H1 (cell line): Measurements from ENCODE around the gene SEZ6. TPM values are rescaled to one million over a fixed set of nuclear protein-coding genes. Genes with fewer than 3 reads are reported as not detected.
A peak's percentile ranks its signal among the peaks of the same experiment; 100 is the strongest.

ENCODE experiments used
- CTCF ChIA-PET: fragments of 300-600 bp; sonication (Branson Sonifier 250); formaldehyde crosslinking; loops from one replicate; lab custom pipeline; 2021; ENCODE audit not compliant: partially characterized antibody; lab: Charles Lee
- POLR2A ChIA-PET: fragments of 300-600 bp; sonication (Branson Sonifier 250); formaldehyde crosslinking; loops from one replicate; lab custom pipeline; 2021; ENCODE audit warnings: inconsistent platforms; ENCODE audit not compliant: partially characterized antibody; lab: Charles Lee
- DNase-seq, 2 experiments: peaks; one replicate each; pipeline versions ENCODE4 v3.0.0 to v3.0.0-alpha.2; 2010 to 2022; ENCODE audit warnings: low spot score in 2 of 2, low read depth in 1 of 2, mixed read lengths in 1 of 2
- FAIRE-seq: peaks from 2 replicates; lab custom pipeline; 2011; peaks lifted over from hg19 to GRCh38; lab: Jason Lieb, UNC
- H2AFZ ChIP-seq: 2 replicates; pipeline ENCODE4 v1.8.1; 2012; ENCODE audit warnings: low read length, inconsistent platforms
- H2AK5ac ChIP-seq: 2 replicates; pipeline ENCODE4 v1.6.1; 2013; ENCODE audit warnings: low read depth, low read length
- H2BK120ac ChIP-seq: replicated peaks from 2 replicates; pipeline ENCODE3; 2013; ENCODE audit warnings: low read depth, low read length, inconsistent platforms
- H2BK12ac ChIP-seq: 2 replicates; pipeline ENCODE4 v1.6.1; 2013; ENCODE audit warnings: low read depth, low read length
- H2BK15ac ChIP-seq: 2 replicates; pipeline ENCODE4 v1.6.1; 2013; ENCODE audit warnings: low read length
- H2BK20ac ChIP-seq: 2 replicates; pipeline ENCODE4 v1.6.1; 2013; ENCODE audit warnings: low read length
- H2BK5ac ChIP-seq: 2 replicates; pipeline ENCODE4 v1.6.1; 2013; ENCODE audit warnings: low read depth, low read length
- H3K14ac ChIP-seq: 2 replicates; pipeline ENCODE4 v1.6.1; 2013; ENCODE audit warnings: inconsistent platforms; ENCODE audit not compliant: insufficient read length
- H3K18ac ChIP-seq: 2 replicates; pipeline ENCODE4 v1.6.1; 2013; ENCODE audit warnings: low read length; ENCODE audit errors: extremely low read depth
- H3K23ac ChIP-seq: 2 replicates; pipeline ENCODE4 v1.6.1; 2013; ENCODE audit warnings: inconsistent platforms; ENCODE audit not compliant: insufficient read length
- H3K23me2 ChIP-seq: 2 replicates; pipeline ENCODE4 v1.6.1; 2013; ENCODE audit warnings: low read depth, low read length
- H3K27ac ChIP-seq: 2 replicates; pipeline ENCODE4 v1.6.1; 2011; ENCODE audit warnings: low read depth, low read length, inconsistent platforms
- H3K27me3 ChIP-seq, 4 experiments: replicated peaks in 1 of 4; 1 replicate in 1 of 4; 2 replicates in 3 of 4; pipeline versions ENCODE4 v1.6.1 to v1.8.1; 2011 to 2013; ENCODE audit warnings: low read length in 3 of 4, mild to moderate bottlenecking in 3 of 4, inconsistent platforms in 2 of 4, mixed read lengths in 2 of 4, moderate library complexity in 1 of 4; ENCODE audit not compliant: control insufficient read depth in 3 of 4, insufficient read depth in 3 of 4; ENCODE audit errors: extremely low read depth in 1 of 4
- H3K36me3 ChIP-seq, 4 experiments: 2 replicates each; pipeline versions ENCODE4 v1.6.1 to v1.8.1; 2011 to 2013; ENCODE audit warnings: mild to moderate bottlenecking in 4 of 4, low read length in 3 of 4, moderate library complexity in 2 of 4, control low read depth in 1 of 4, inconsistent platforms in 1 of 4; ENCODE audit not compliant: insufficient read depth in 4 of 4, control insufficient read depth in 2 of 4
- H3K4ac ChIP-seq: replicated peaks from 2 replicates; pipeline ENCODE3; 2013; ENCODE audit warnings: low read length, low read depth, mixed read lengths, inconsistent platforms; ENCODE audit not compliant: insufficient read length
- H3K4me1 ChIP-seq, 4 experiments: replicated peaks in 1 of 4; 1 replicate in 1 of 4; 2 replicates in 3 of 4; pipeline versions ENCODE4 v1.6.1 to v1.8.1; 2011 to 2013; ENCODE audit warnings: low read length in 3 of 4, inconsistent platforms in 2 of 4, mixed read lengths in 1 of 4; ENCODE audit not compliant: insufficient read depth in 4 of 4, control insufficient read depth in 3 of 4
- H3K4me2 ChIP-seq, 2 experiments: 2 replicates each; pipeline versions ENCODE4 v1.6.1 to v1.8.1; 2011 to 2013; ENCODE audit warnings: low read depth in 2 of 2, low read length in 2 of 2, control low read depth in 1 of 2, inconsistent platforms in 1 of 2, mild to moderate bottlenecking in 1 of 2; ENCODE audit not compliant: insufficient read depth in 1 of 2
- H3K4me3 ChIP-seq, 4 experiments: fragments of 200-600, 300-600 bp in 1 of 4; sonication (generic), shearing (Covaris generic), sonication (Bioruptor Twin) in 1 of 4; 2 replicates each; pipeline versions ENCODE4 v1.5.1 to v1.8.1; 2011 to 2016; ENCODE audit warnings: low read length in 4 of 4, low read depth in 3 of 4, control low read depth in 2 of 4, inconsistent platforms in 2 of 4, mild to moderate bottlenecking in 2 of 4, mixed read lengths in 1 of 4, moderate library complexity in 1 of 4; ENCODE audit not compliant: insufficient read depth in 2 of 4; ENCODE audit errors: extremely low read depth in 1 of 4
- H3K56ac ChIP-seq: replicated peaks from 2 replicates; pipeline ENCODE3; 2013; ENCODE audit warnings: low read depth, mild to moderate bottlenecking, mixed read lengths, low read length, inconsistent platforms; ENCODE audit not compliant: insufficient read length
- H3K79me1 ChIP-seq: 2 replicates; pipeline ENCODE4 v1.6.1; 2013; ENCODE audit warnings: low read depth, low read length, control low read depth
- H3K79me2 ChIP-seq, 2 experiments: 2 replicates each; pipeline versions ENCODE4 v1.6.1 to v1.8.1; 2012 to 2013; ENCODE audit warnings: low read length in 2 of 2, mild to moderate bottlenecking in 2 of 2, inconsistent platforms in 1 of 2; ENCODE audit not compliant: insufficient read depth in 2 of 2, control insufficient read depth in 1 of 2
- H3K9ac ChIP-seq, 4 experiments: replicated peaks in 1 of 4; 1 replicate in 1 of 4; 2 replicates in 3 of 4; pipeline versions ENCODE4 v1.6.1 to v1.8.1; 2011 to 2013; ENCODE audit warnings: low read depth in 3 of 4, low read length in 3 of 4, control low read depth in 2 of 4, mild to moderate bottlenecking in 2 of 4, moderate library complexity in 2 of 4, inconsistent platforms in 1 of 4; ENCODE audit errors: extremely low read depth in 1 of 4
- H3K9me3 ChIP-seq, 2 experiments: 2 replicates each; pipeline versions ENCODE4 v1.6.1 to v1.8.1; 2012 to 2013; ENCODE audit warnings: mild to moderate bottlenecking in 2 of 2, moderate library complexity in 2 of 2, control low read depth in 1 of 2, inconsistent platforms in 1 of 2, low read depth in 1 of 2, low read length in 1 of 2, mixed read lengths in 1 of 2; ENCODE audit not compliant: insufficient read depth in 2 of 2
- H4K20me1 ChIP-seq, 2 experiments: replicated peaks in 1 of 2; 2 replicates each; pipeline versions ENCODE3 to v1.8.1; 2011 to 2013; ENCODE audit warnings: inconsistent platforms in 2 of 2, low read length in 2 of 2, mild to moderate bottlenecking in 1 of 2; ENCODE audit not compliant: insufficient read depth in 2 of 2, control insufficient read depth in 1 of 2
- H4K5ac ChIP-seq: 2 replicates; pipeline ENCODE4 v1.6.1; 2013; ENCODE audit warnings: low read length, low read depth, mixed read lengths, inconsistent platforms; ENCODE audit not compliant: insufficient read length
- H4K8ac ChIP-seq: 2 replicates; pipeline ENCODE4 v1.8.0; 2013; ENCODE audit warnings: mild to moderate bottlenecking, moderate library complexity, low read length, inconsistent platforms; ENCODE audit not compliant: insufficient read depth; ENCODE audit errors: extremely low read depth
- H4K91ac ChIP-seq: replicated peaks from 2 replicates; pipeline ENCODE3; 2013; ENCODE audit warnings: low read length, mixed read lengths, inconsistent platforms; ENCODE audit not compliant: insufficient read length
- BCL11A ChIP-seq, 2 experiments: IDR thresholded peaks; one replicate each; pipeline ENCODE4 v1.6.1; 2011; ENCODE audit warnings: low read depth in 2 of 2, low read length in 2 of 2, mild to moderate bottlenecking in 2 of 2
- CBX5 ChIP-seq: fragments of 300-800, 300-1000 bp; sonication (generic); IDR thresholded peaks from 2 replicates; pipeline ENCODE4 v1.7.1; 2016; ENCODE audit warnings: antibody characterized with exemption, low read length, low read depth
- CBX8 ChIP-seq: fragments of 300-800, 300-1000 bp; sonication (generic); IDR thresholded peaks from 2 replicates; pipeline ENCODE4 v1.7.1; 2016; ENCODE audit warnings: low read depth, low read length, borderline replicate concordance
- CEBPB ChIP-seq: IDR thresholded peaks from 2 replicates; pipeline ENCODE4 v1.6.1; 2012; ENCODE audit warnings: low read depth, low read length
- EGR1 ChIP-seq: IDR thresholded peaks from 2 replicates; pipeline ENCODE4 v1.6.1; 2011; ENCODE audit warnings: low read depth, low read length, borderline replicate concordance
- HDAC2 ChIP-seq, 2 experiments: fragments of 300-600 bp in 1 of 2; sonication (generic) in 1 of 2; IDR thresholded peaks; 2 replicates each; pipeline ENCODE4 v1.6.1; 2011 to 2012; ENCODE audit warnings: low read depth in 2 of 2, low read length in 2 of 2, mild to moderate bottlenecking in 2 of 2, moderate library complexity in 2 of 2, borderline replicate concordance in 1 of 2, inconsistent platforms in 1 of 2
- KDM1A ChIP-seq: fragments of 200-600, 300-600 bp; sonication (generic); IDR thresholded peaks from 2 replicates; pipeline ENCODE4 v1.7.1; 2016; ENCODE audit warnings: mild to moderate bottlenecking, low read length, borderline replicate concordance
- POLR2AphosphoS5 ChIP-seq: IDR thresholded peaks from 2 replicates; pipeline ENCODE4 v1.6.1; 2011; ENCODE audit warnings: low read depth, low read length
- RNF2 ChIP-seq: fragments of 200-900, 300-1000 bp; sonication (generic); IDR thresholded peaks from 2 replicates; pipeline ENCODE4 v1.7.1; 2016; ENCODE audit warnings: borderline replicate concordance, low read depth, mild to moderate bottlenecking, antibody characterized with exemption, low read length; ENCODE audit not compliant: poor library complexity, severe bottlenecking; ENCODE audit errors: missing control alignments
- SIN3A ChIP-seq, 2 experiments: IDR thresholded peaks in 1 of 2; conservative IDR thresholded peaks in 1 of 2; 2 replicates each; pipeline ENCODE4 v1.6.1; 2011 to 2012; ENCODE audit warnings: low read length in 2 of 2, improper control_type of control experiment in 1 of 2, low read depth in 1 of 2, mild to moderate bottlenecking in 1 of 2
- SRF ChIP-seq: IDR thresholded peaks from 2 replicates; pipeline ENCODE4 v1.6.1; 2011; ENCODE audit warnings: mild to moderate bottlenecking, low read depth, low read length, moderate library complexity
- ZNF274 ChIP-seq: IDR thresholded peaks from 2 replicates; pipeline ENCODE4 v1.7.0; 2012; ENCODE audit warnings: low read length, borderline replicate concordance; ENCODE audit errors: extremely low read depth
- WGBS, 2 experiments: shearing (Covaris generic) in 1 of 2; methylation state at CpG; one replicate each; pipeline versions ENCODE4 v1.1.6 to v1.1.7; 2013 to 2015; ENCODE audit warnings: low lambda C conversion rate in 2 of 2, mixed read lengths in 2 of 2, inconsistent platforms in 1 of 2, low coverage in 1 of 2, missing lambda C conversion rate in 1 of 2; ENCODE audit not compliant: insufficient replicate concordance in 2 of 2, insufficient coverage in 1 of 2, insufficient read length in 1 of 2; ENCODE audit errors: extremely low coverage in 1 of 2, missing lambda C conversion rate in 1 of 2; 5-methylcytosine and 5-hydroxymethylcytosine counted together
- polyA plus RNA-seq, 7 experiments: library from polyadenylated mRNA; depleted of rRNA in 3 of 7; stranded (reverse) in 5 of 7; unstranded in 2 of 7; fragments of >200 nt in 5 of 7; fragments of 200-250 nt in 2 of 7; gene quantifications; 1 replicate in 5 of 7; 2 replicates in 1 of 7; 4 replicates in 1 of 7; pipeline versions ENCODE4 v1.2.1 to v1.2.3, GENCODE V29; 2011 to 2013; ENCODE audit warnings: missing spikeins in 2 of 7, mixed read lengths in 2 of 7
- total RNA-seq: library from RNA; stranded (reverse); fragmentation: NEBNext Ultra II Directional; extraction: Animal tissue kit (Norgen Biotek cat#: 25700); gene quantifications from 2 replicates; pipeline ENCODE4 v1.2.1, GENCODE V29; 2021

SEZ6 gene
- total and polyA plus RNA-seq, 2 of the 8 experiments (the other 6 are each of a cell fraction or from before 2014, with no cell fraction given) = 6.9 to 16.1 TPM

DNA sequence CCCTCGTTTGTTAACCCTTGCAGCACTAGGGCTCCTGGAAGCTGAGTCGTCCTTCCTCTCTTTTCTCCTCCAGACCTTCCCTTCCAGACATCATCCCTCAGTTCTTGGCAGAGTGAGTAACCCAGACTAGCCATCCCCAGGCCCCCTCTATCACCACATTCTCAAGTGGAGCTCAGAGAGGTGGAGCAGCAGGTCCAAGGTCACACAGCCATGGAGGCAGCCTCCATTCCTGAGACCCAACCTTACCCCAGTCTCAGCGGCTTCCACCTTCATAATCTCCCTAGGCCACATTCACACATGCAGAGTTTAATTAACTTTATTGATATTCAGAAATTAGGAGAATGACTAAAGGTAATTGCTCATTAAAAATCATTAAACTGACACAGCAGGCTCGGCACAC is 3.0 kb downstream of the SEZ6 start:
- Histone ChIP-seq H3K27me3 (peaks cover 6 to 24% (median 20%) of the 10 kb centered on the region in 4 experiments; a peak in 6 of 7 replicates), H3K79me1 (no peaks in the 10 kb centered on the region), H2BK5ac (0 out of 2 replicates have a peak overlapping the region, but pooled peaks have one; percentile 82), H3K27ac (no peak overlapping the region), H3K4me1 (peaks cover 8 to 49% (median 30%) of the 10 kb centered on the region in 4 experiments), H2BK15ac (peak overlapping the region; percentile 73; the same call in 1 of the 2 replicates), H3K23me2 (peaks cover 2% of the 10 kb centered on the region; the same call in 1 of the 2 replicates), H3K4me2 (0 out of 4 replicates have a peak overlapping the region, but pooled peaks of 1 of the 2 experiments have one; percentile 27), H3K4ac (peak overlapping the region; percentile 3), H2AK5ac (peak overlapping the region; percentile 0; the same call in 1 of the 2 replicates), H2AFZ (no peak overlapping the region), H2BK12ac (peak overlapping the region; percentile 52; the same call in 1 of the 2 replicates), H3K23ac (no peak overlapping the region), H4K91ac (peak overlapping the region; percentile 18), H3K9ac (no peak overlapping the region), H3K9me3 (no peaks in the 10 kb centered on the region), H4K5ac (no peak overlapping the region), H4K20me1 (no peaks in the 10 kb centered on the region), H2BK20ac (no peak overlapping the region), H3K14ac (no peak overlapping the region), H3K18ac (peak overlapping the region; percentile 72), H2BK120ac (peak overlapping the region; percentile 30), H3K4me3 (no peak overlapping the region), H4K8ac (no peak overlapping the region), H3K56ac (no peak overlapping the region), H3K36me3 (no peaks in the 10 kb centered on the region), H3K79me2 (no peaks in the 10 kb centered on the region)
- FAIRE-seq (no peak), DNase-seq (no peak)
- ChIA-PET CTCF (interaction anchor here (1.0 to 17.9 kb wide), 14 partner anchors 9 to 121 kb away, joined by 3 to 239 read pairs (median 6); partner anchors contain the start of gene PIPOX), POLR2A (interaction anchor here (1.4 to 1.7 kb wide), 4 partner anchors 9 to 46 kb away, joined by 3 to 8 read pairs (median 6); no protein-coding TSS in a partner anchor)
- WGBS, 2 experiments = 67% methylated on average over 4 of the region's 4 CpGs; no CpG with 5 or more reads in 1 of the 2 experiments
- TF ChIP-seq EGR1 (no peak), POLR2AphosphoS5 (no peak), RNF2 (no peak), HDAC2 (IDR thresholded peaks at IDR 0.05; ENCODE audit: borderline replicate concordance in 1 of 2, low read depth in 2 of 2, low read length in 2 of 2) (peak in 1 of 2 experiments; percentile 93; a peak in 2 of 4 replicates), SRF (no peak), CBX8 (no peak), SIN3A (conservative IDR thresholded peaks at IDR 0.05 in 1 of 2, IDR thresholded peaks at IDR 0.05 in 1 of 2; ENCODE audit: low read depth in 1 of 2, low read length in 2 of 2) (no peak), CBX5 (no peak), KDM1A (peak; percentile 95), CEBPB (no peak), ZNF274 (no peak), BCL11A (IDR thresholded peaks at IDR 0.05; ENCODE audit: low read depth in 2 of 2, low read length in 2 of 2) (no peak)
